PC-9 (cell line): ENCODE measurements around the gene MAST4. TPM values are rescaled to one million over a fixed set of nuclear protein-coding genes. Genes with fewer than 3 reads are reported as not detected.
"Not testable (repeated sequence)": the region's sequence is repeated elsewhere in the genome, so short reads cannot be mapped to it uniquely, and the experiment has no call there.

Experiments
- BruUV-seq: library from RNA; stranded (reverse); fragments of 400-500 nt; replicated peaks from 2 replicates; lab custom pipeline; 2021; lab: Mats Ljungman, UMichigan
- CTCF ChIA-PET: fragments of 300-600 bp; sonication (Branson Sonifier 250); formaldehyde crosslinking; loops from one replicate; lab custom pipeline; 2022; ENCODE audit warnings: antibody characterized with exemption; lab: Charles Lee
- POLR2A ChIA-PET: fragments of 300-600 bp; sonication (Branson Sonifier 250); formaldehyde crosslinking; loops from one replicate; lab custom pipeline; 2022; ENCODE audit warnings: antibody characterized with exemption; ENCODE audit not compliant: unreplicated experiment; lab: Charles Lee
- DNase-seq, 2 experiments: peaks; one replicate each; pipeline versions ENCODE4 v3.0.0 to v3.0.0-alpha.2; 2015 to 2022; ENCODE audit warnings: mixed read lengths in 1 of 2
- H2AFZ ChIP-seq: fragments of 200-600 bp; sonication (generic); 2 replicates; pipeline ENCODE4 v1.8.1; 2017; ENCODE audit warnings: antibody characterized with exemption
- H3F3A ChIP-seq: fragments of 200-600 bp; sonication (generic); 2 replicates; pipeline ENCODE4 v1.8.1; 2017; ENCODE audit warnings: antibody characterized with exemption, mild to moderate bottlenecking, low read depth; ENCODE audit not compliant: insufficient read depth
- H3K27ac ChIP-seq: fragments of 200-600 bp; sonication (generic); 2 replicates; pipeline ENCODE4 v1.6.1; 2016; ENCODE audit warnings: mixed run types
- H3K27me3 ChIP-seq: fragments of 200-600 bp; sonication (generic); 2 replicates; pipeline ENCODE4 v1.6.1; 2016; ENCODE audit warnings: low read depth, mixed run types; ENCODE audit not compliant: insufficient read depth
- H3K36me3 ChIP-seq: fragments of 200-600 bp; sonication (generic); 2 replicates; pipeline ENCODE4 v1.6.1; 2016; ENCODE audit warnings: low read depth, mixed run types
- H3K4me1 ChIP-seq: fragments of 200-600 bp; sonication (generic); replicated peaks from 2 replicates; pipeline ENCODE4 v1.6.1; 2016; ENCODE audit warnings: mixed run types; ENCODE audit not compliant: insufficient read depth
- H3K4me2 ChIP-seq: fragments of 200-600 bp; sonication (generic); 2 replicates; pipeline ENCODE4 v1.6.1; 2017; ENCODE audit warnings: mixed run types
- H3K4me3 ChIP-seq: fragments of 200-600 bp; sonication (generic); 2 replicates; pipeline ENCODE4 v1.6.1; 2016; ENCODE audit warnings: mixed run types
- H3K79me2 ChIP-seq: fragments of 200-600 bp; sonication (generic); 2 replicates; pipeline ENCODE4 v1.6.1; 2017; ENCODE audit warnings: low read depth, mixed run types
- H3K9me2 ChIP-seq: fragments of 200-600 bp; sonication (generic); 2 replicates; pipeline ENCODE4 v1.8.1; 2017; ENCODE audit warnings: mild to moderate bottlenecking; ENCODE audit not compliant: insufficient read depth
- H3K9me3 ChIP-seq: fragments of 200-600 bp; sonication (generic); 2 replicates; pipeline ENCODE4 v1.8.1; 2016; ENCODE audit warnings: low read depth; ENCODE audit not compliant: insufficient read depth
- H4K20me1 ChIP-seq: fragments of 200-600 bp; sonication (generic); 2 replicates; pipeline ENCODE4 v1.8.1; 2017; ENCODE audit not compliant: insufficient read depth
- CTCF ChIP-seq: fragments of 200-600 bp; sonication (generic); conservative IDR thresholded peaks from 2 replicates; pipeline ENCODE4 v1.6.1; 2017; ENCODE audit warnings: mixed run types, antibody characterized with exemption, mild to moderate bottlenecking, moderate library complexity
- EZH2 ChIP-seq: fragments of 200-600 bp; sonication (generic); IDR thresholded peaks from 2 replicates; pipeline ENCODE4 v1.8.0; 2017; ENCODE audit warnings: antibody characterized with exemption, low read depth
- intact Hi-C: fragments of 100-400 bp; cut with micrococcal nuclease; formaldehyde crosslinking; loops from one replicate; pipeline ENCODE4 v1.10.0; 2022; ENCODE audit not compliant: unreplicated experiment
- total RNA-seq: library from RNA; stranded (reverse); gene quantifications from 2 replicates; pipeline ENCODE4 v1.2.3, GENCODE V29; 2021

Gene MAST4
- total RNA-seq, 1 experiment from 2014 or later = 19.3 TPM

DNA sequence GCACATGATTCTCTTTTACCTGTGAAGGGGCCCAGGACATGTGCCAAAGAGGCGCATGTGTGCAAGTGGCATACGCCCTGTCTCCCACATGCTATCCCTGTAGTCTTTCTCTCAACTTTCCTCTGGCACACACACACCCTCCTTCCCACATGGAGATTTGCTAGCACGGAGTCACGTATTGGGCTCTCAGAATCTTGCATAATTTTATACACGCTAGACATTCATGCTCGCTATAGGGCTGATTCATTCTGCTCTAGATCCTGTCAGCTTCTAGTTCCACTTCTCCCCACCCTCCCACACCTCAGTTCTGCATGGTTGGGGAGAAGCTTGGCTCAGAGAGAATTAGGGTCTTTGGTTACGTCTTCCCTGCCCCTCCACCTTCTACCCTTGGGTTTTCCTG is 527.6 kb downstream of the MAST4 start:
- no peak overlapping the region for H2AFZ ChIP-seq
- H3K4me1 ChIP-seq = no peaks in the 10 kb centered on the region
- no peaks in the 10 kb centered on the region for H3K79me2 ChIP-seq
- DNase-seq = no peak
- H3K9me3 ChIP-seq = no peaks in the 10 kb centered on the region
- no peaks in the 10 kb centered on the region for H3K9me2 ChIP-seq
- TF ChIP-seq EZH2 = no peak
- no peak for TF ChIP-seq CTCF
- H3K4me2 ChIP-seq = no peak overlapping the region
- H3K27ac ChIP-seq = no peak overlapping the region
- H3K36me3 ChIP-seq = peaks cover 8% of the 10 kb centered on the region
- no peaks in the 10 kb centered on the region for H3F3A ChIP-seq
- no TSS peak for BruUV-seq
- intact Hi-C loops = no loop called here
- H3K4me3 ChIP-seq = no peak overlapping the region
- no peaks in the 10 kb centered on the region for H3K27me3 ChIP-seq
- ChIA-PET CTCF (no interaction called here), POLR2A (no interaction called here)
- H4K20me1 ChIP-seq = no peaks in the 10 kb centered on the region

DNA sequence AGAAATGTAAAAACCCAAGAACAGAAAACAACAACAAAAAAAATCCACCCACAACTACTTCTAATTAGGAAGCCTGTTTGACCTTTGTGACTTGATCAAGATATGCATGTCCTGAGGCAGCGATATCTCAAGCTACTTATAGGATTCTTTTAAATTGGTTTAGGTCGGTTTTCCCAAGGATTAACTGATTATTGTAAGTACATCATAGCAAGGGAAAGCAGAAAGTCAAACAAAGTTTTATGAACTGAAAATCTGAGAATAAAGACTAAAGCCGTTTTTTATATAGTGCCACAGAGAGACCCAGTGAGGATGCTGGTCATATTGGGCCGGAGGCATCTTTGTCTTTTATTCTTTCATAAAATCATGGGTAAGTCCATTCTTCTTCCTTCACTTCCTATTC is 528.4 kb downstream of the MAST4 start:
- intact Hi-C loops = no loop called here
- H2AFZ ChIP-seq = no peak overlapping the region
- no peaks in the 10 kb centered on the region for H3K9me3 ChIP-seq
- no peak overlapping the region for H3K27ac ChIP-seq
- no peak overlapping the region for H3K4me2 ChIP-seq
- H3K36me3 ChIP-seq = peaks cover 6% of the 10 kb centered on the region
- TF ChIP-seq EZH2 = no peak
- TF ChIP-seq CTCF = no peak
- H3K79me2 ChIP-seq = no peaks in the 10 kb centered on the region
- BruUV-seq = no TSS peak
- POLR2A ChIA-PET = no interaction called here
- no peak for DNase-seq
- H4K20me1 ChIP-seq = no peaks in the 10 kb centered on the region
- H3K9me2 ChIP-seq = no peaks in the 10 kb centered on the region
- no peaks in the 10 kb centered on the region for H3K4me1 ChIP-seq
- H3F3A ChIP-seq = no peaks in the 10 kb centered on the region
- no peaks in the 10 kb centered on the region for H3K27me3 ChIP-seq
- CTCF ChIA-PET = no interaction called here
- no peak overlapping the region for H3K4me3 ChIP-seq

- H3K9me2 ChIP-seq, H3K9me3 ChIP-seq, BruUV-seq, H3K4me1 ChIP-seq, H3K27ac ChIP-seq, H3K27me3 ChIP-seq, intact Hi-C loops, H3K4me2 ChIP-seq, H4K20me1 ChIP-seq, DNase-seq, H2AFZ ChIP-seq, H3K36me3 ChIP-seq, POLR2A ChIA-PET, H3K79me2 ChIP-seq, H3K4me3 ChIP-seq, CTCF ChIA-PET, H3F3A ChIP-seq: not testable (repeated sequence)
Measured at GRCh38 chr5:67127347-67127895, 531.2 kb downstream of the MAST4 start.

GRCh38 chr5:67129768-67130167 is 533.6 kb downstream of the MAST4 start:
- CTCF ChIA-PET = no interaction called here
- DNase-seq = no peak
- no peaks in the 10 kb centered on the region for H3K27me3 ChIP-seq
- no peak overlapping the region for H3K4me3 ChIP-seq
- H3K27ac ChIP-seq = no peak overlapping the region
- H2AFZ ChIP-seq = no peak overlapping the region
- intact Hi-C loops = no loop called here
- H3K4me1 ChIP-seq = no peaks in the 10 kb centered on the region
- no peak overlapping the region for H3K4me2 ChIP-seq
- no peaks in the 10 kb centered on the region for H3F3A ChIP-seq
- no peaks in the 10 kb centered on the region for H3K9me3 ChIP-seq
- 0 out of 2 replicates have a peak, but pooled peaks cover 3% of the 10 kb centered on the region for H4K20me1 ChIP-seq
- no TSS peak for BruUV-seq
- POLR2A ChIA-PET = no interaction called here
- H3K79me2 ChIP-seq = no peaks in the 10 kb centered on the region
- peaks cover 12% of the 10 kb centered on the region; the same call in 1 of the 2 replicates for H3K36me3 ChIP-seq
- no peak for TF ChIP-seq EZH2
- no peak for TF ChIP-seq CTCF
- H3K9me2 ChIP-seq = no peaks in the 10 kb centered on the region; the same call in 1 of the 2 replicates
